ENCODE results near the gene PAPPA.
A peak's percentile ranks its signal among the peaks of the same experiment; 100 is the strongest.

The PAPPA gene

GRCh38 chr9:116153765-116154333, at the start of gene PAPPA:
Gene PAPPA, plus strand, starts transcription at chr9:116153791. Its CDS starts 382 bp downstream, at chr9:116154173.
- DNase-seq: no peak

- no peak for DNase-seq
Observed at GRCh38 chr9:116103976-116104820, 49.4 kb upstream of the PAPPA start.

GRCh38 chr9:116112236-116112635, 41.4 kb upstream of the PAPPA start:
- no peak for DNase-seq

GRCh38 chr9:116115761-116116353, 37.7 kb upstream of the PAPPA start:
- no peak for DNase-seq

GRCh38 chr9:116116393-116116792, 37.2 kb upstream of the PAPPA start:
- DNase-seq: no peak

- no peak for DNase-seq
Observed at GRCh38 chr9:116123171-116123570, 30.4 kb upstream of the PAPPA start.

- DNase-seq: no peak
Observed at GRCh38 chr9:116124472-116125040, 29.0 kb upstream of the PAPPA start.

GRCh38 chr9:116133163-116133562, 20.4 kb upstream of the PAPPA start:
- DNase-seq: no peak

GRCh38 chr9:116134975-116135374, 18.6 kb upstream of the PAPPA start:
- no peak for DNase-seq

GRCh38 chr9:116137010-116137409, 16.6 kb upstream of the PAPPA start:
- DNase-seq: no peak

GRCh38 chr9:116137581-116137980, 16.0 kb upstream of the PAPPA start:
- no peak for DNase-seq

- DNase-seq: no peak
Observed at GRCh38 chr9:116141864-116142561, 11.6 kb upstream of the PAPPA start.

GRCh38 chr9:116142706-116143492, 10.7 kb upstream of the PAPPA start:
- DNase-seq: no peak

- no peak for DNase-seq
Observed at GRCh38 chr9:116144038-116144437, 9.6 kb upstream of the PAPPA start.

GRCh38 chr9:116144555-116144954, 9.0 kb upstream of the PAPPA start:
- DNase-seq: no peak

- no peak for DNase-seq
Observed at GRCh38 chr9:116145036-116145435, 8.6 kb upstream of the PAPPA start.

GRCh38 chr9:116147821-116148220, 5.8 kb upstream of the PAPPA start:
- no peak for DNase-seq

- peak; percentile 6 for DNase-seq
Observed at GRCh38 chr9:116149844-116150243, 3.7 kb upstream of the PAPPA start.

GRCh38 chr9:116151199-116151598, 2.4 kb upstream of the PAPPA start:
- DNase-seq: no peak

GRCh38 chr9:116151966-116152381, 1.6 kb upstream of the PAPPA start:
- DNase-seq: no peak

- no peak for DNase-seq
Observed at GRCh38 chr9:116152390-116152789, 1.2 kb upstream of the PAPPA start.

Measured in RPMI8226 (cell line).